HG03432 (cell line): ENCODE measurements around the gene APOL5.
"Not testable (repeated sequence)": the region's sequence is repeated elsewhere in the genome, so short reads cannot be mapped to it uniquely, and the experiment has no call there.

ENCODE experiments used
- ATAC-seq: cut with Tn5 transposase; IDR thresholded peaks from one replicate; pipeline ENCODE4 v1.9.1; 2021; ENCODE audit warnings: mild to moderate bottlenecking, moderate library complexity; ENCODE audit not compliant: unreplicated experiment

The APOL5 gene

GRCh38 chr22:35717572-35717971 is at the start of gene APOL5:
APOL5 (plus strand) TSS chr22:35717872; CDS start chr22:35717872, 0 bp downstream.
- ATAC-seq, result no peak

- ATAC-seq, result no peak
These were observed 43.3 kb upstream of the APOL5 start for GRCh38 chr22:35674335-35674734.

- ATAC-seq, result not testable (repeated sequence)
These were observed 41.6 kb upstream of the APOL5 start for GRCh38 chr22:35676065-35676464.

GRCh38 chr22:35677460-35678187 is 40.0 kb upstream of the APOL5 start:
- no peak for ATAC-seq

- ATAC-seq, result no peak
These were observed 38.8 kb upstream of the APOL5 start for GRCh38 chr22:35678836-35679235.

GRCh38 chr22:35679492-35679891 is 38.2 kb upstream of the APOL5 start:
- not testable (repeated sequence) for ATAC-seq

- no peak for ATAC-seq
These were observed 36.1 kb upstream of the APOL5 start for GRCh38 chr22:35681454-35682052.

GRCh38 chr22:35683560-35683959 is 34.1 kb upstream of the APOL5 start:
- ATAC-seq, result no peak

GRCh38 chr22:35684270-35684700 is 33.4 kb upstream of the APOL5 start:
- ATAC-seq, result no peak

- ATAC-seq, result no peak
These were observed 32.9 kb upstream of the APOL5 start for GRCh38 chr22:35684732-35685131.

GRCh38 chr22:35685731-35686130 is 31.9 kb upstream of the APOL5 start:
- no peak for ATAC-seq

- no peak for ATAC-seq
These were observed 31.4 kb upstream of the APOL5 start for GRCh38 chr22:35686298-35686697.

- ATAC-seq, result no peak
These were observed 30.2 kb upstream of the APOL5 start for GRCh38 chr22:35687461-35687860.

- no peak for ATAC-seq
These were observed 28.6 kb upstream of the APOL5 start for GRCh38 chr22:35688913-35689675.

- ATAC-seq, result no peak
These were observed 27.7 kb upstream of the APOL5 start for GRCh38 chr22:35690001-35690400.

- ATAC-seq, result no peak
These were observed 22.5 kb upstream of the APOL5 start for GRCh38 chr22:35695202-35695601.

GRCh38 chr22:35697142-35697541 is 20.5 kb upstream of the APOL5 start:
- ATAC-seq, result no peak

- ATAC-seq, result not testable (repeated sequence)
These were observed 17.8 kb upstream of the APOL5 start for GRCh38 chr22:35699852-35700251.

GRCh38 chr22:35703861-35704584 is 13.6 kb upstream of the APOL5 start:
- no peak for ATAC-seq

GRCh38 chr22:35705141-35705540 is 12.5 kb upstream of the APOL5 start:
- ATAC-seq, result no peak

- no peak for ATAC-seq
These were observed 9.2 kb upstream of the APOL5 start for GRCh38 chr22:35708453-35708852.
